Measurements from ENCODE around the gene NAPEPLD. TPM values are rescaled to one million over a fixed set of nuclear protein-coding genes. Genes with fewer than 3 reads are reported as not detected.
"Not testable (repeated sequence)": the region's sequence is repeated elsewhere in the genome, so short reads cannot be mapped to it uniquely, and the experiment has no call there.

The NAPEPLD gene
- total and polyA plus RNA-seq, 2 donors (not counting 1 experiment from before 2014, with no cell fraction given): 5.7 to 9.2 TPM

- H3K4me3 ChIP-seq (replicated peaks in 1 of 4; ENCODE audit: control extremely low read depth in 1 of 4, insufficient read depth in 1 of 4, low read depth in 3 of 4, low read length in 4 of 4): peak overlapping the region in 3 of 4 experiments; percentile 41 to 84 (median 78)
- peaks cover 3% of the 10 kb centered on the region for H3K79me2 ChIP-seq (ENCODE audit: control insufficient read depth, insufficient read depth, low read length)
- H2AFZ ChIP-seq (ENCODE audit: low read length): peak overlapping the region; percentile 83
- TF ChIP-seq CTCF (conservative IDR thresholded peaks at IDR 0.05 in 1 of 2, IDR thresholded peaks at IDR 0.05 in 1 of 2; ENCODE audit: low read depth in 1 of 2, low read length in 2 of 2) (no peak), EZH2 (IDR thresholded peaks at IDR 0.05; ENCODE audit: low read length, missing control alignments) (no peak)
- H3K27me3 ChIP-seq (ENCODE audit: control insufficient read depth, insufficient read depth, low read length): no peaks in the 10 kb centered on the region
- no peaks in the 10 kb centered on the region for H3K4me1 ChIP-seq (ENCODE audit: control insufficient read depth, extremely low read depth, insufficient read depth, low read length)
- no peak for DNase-seq (ENCODE audit: low read depth in 2 of 2)
- peak overlapping the region; percentile 56 for H3K4me2 ChIP-seq (ENCODE audit: extremely low read depth, insufficient read depth, low read length)
- peak overlapping the region; percentile 82 for H3K27ac ChIP-seq (ENCODE audit: insufficient read depth, low read length)
- H3K9me3 ChIP-seq (ENCODE audit: control insufficient read depth, insufficient read depth, low read depth, low read length): no peaks in the 10 kb centered on the region
- H3K36me3 ChIP-seq (ENCODE audit: control insufficient read depth, insufficient read depth, low read length): no peaks in the 10 kb centered on the region
- no peaks in the 10 kb centered on the region for H4K20me1 ChIP-seq (ENCODE audit: control insufficient read depth, extremely low read depth, insufficient read depth, low read length)
- H3K9ac ChIP-seq (ENCODE audit: insufficient read depth, low read length): no peak overlapping the region
These were observed 895 bp upstream of the NAPEPLD start for GRCh38 chr7:103149808-103150180.

- no peaks in the 10 kb centered on the region for H3K9me3 ChIP-seq (ENCODE audit: control insufficient read depth, insufficient read depth, low read depth, low read length)
- peak overlapping the region; percentile 71 for H3K4me2 ChIP-seq (ENCODE audit: extremely low read depth, insufficient read depth, low read length)
- H3K27me3 ChIP-seq (ENCODE audit: control insufficient read depth, insufficient read depth, low read length): no peaks in the 10 kb centered on the region
- no peaks in the 10 kb centered on the region for H3K4me1 ChIP-seq (ENCODE audit: control insufficient read depth, extremely low read depth, insufficient read depth, low read length)
- H3K36me3 ChIP-seq (ENCODE audit: control insufficient read depth, insufficient read depth, low read length): no peaks in the 10 kb centered on the region
- H3K4me3 ChIP-seq (replicated peaks in 1 of 4; ENCODE audit: control extremely low read depth in 1 of 4, insufficient read depth in 1 of 4, low read depth in 3 of 4, low read length in 4 of 4): peak overlapping the region; percentile 76 to 95 (median 81)
- H3K9ac ChIP-seq (ENCODE audit: insufficient read depth, low read length): peak overlapping the region; percentile 88
- H4K20me1 ChIP-seq (ENCODE audit: control insufficient read depth, extremely low read depth, insufficient read depth, low read length): no peaks in the 10 kb centered on the region
- peak overlapping the region; percentile 81 for H2AFZ ChIP-seq (ENCODE audit: low read length)
- TF ChIP-seq EZH2 (IDR thresholded peaks at IDR 0.05; ENCODE audit: low read length, missing control alignments) (no peak), CTCF (conservative IDR thresholded peaks at IDR 0.05 in 1 of 2, IDR thresholded peaks at IDR 0.05 in 1 of 2; ENCODE audit: low read depth in 1 of 2, low read length in 2 of 2) (no peak)
- peak overlapping the region; percentile 82 for H3K27ac ChIP-seq (ENCODE audit: insufficient read depth, low read length)
- peak; percentile 9 to 30 for DNase-seq (ENCODE audit: low read depth in 2 of 2)
- H3K79me2 ChIP-seq (ENCODE audit: control insufficient read depth, insufficient read depth, low read length): peaks cover 3% of the 10 kb centered on the region
These were observed 537 bp downstream of the NAPEPLD start for GRCh38 chr7:103148131-103148993.

GRCh38 chr7:103144754-103145153, 4.1 kb downstream of the NAPEPLD start:
- H3K36me3 ChIP-seq (ENCODE audit: control insufficient read depth, insufficient read depth, low read length); H3K9ac ChIP-seq (ENCODE audit: insufficient read depth, low read length); H3K79me2 ChIP-seq (ENCODE audit: control insufficient read depth, insufficient read depth, low read length); H3K27me3 ChIP-seq (ENCODE audit: control insufficient read depth, insufficient read depth, low read length); H3K4me3 ChIP-seq (replicated peaks in 1 of 4; ENCODE audit: control extremely low read depth in 1 of 4, insufficient read depth in 1 of 4, low read depth in 3 of 4, low read length in 4 of 4); H3K4me1 ChIP-seq (ENCODE audit: control insufficient read depth, extremely low read depth, insufficient read depth, low read length); H3K4me2 ChIP-seq (ENCODE audit: extremely low read depth, insufficient read depth, low read length); H3K27ac ChIP-seq (ENCODE audit: insufficient read depth, low read length); H2AFZ ChIP-seq (ENCODE audit: low read length); H4K20me1 ChIP-seq (ENCODE audit: control insufficient read depth, extremely low read depth, insufficient read depth, low read length); DNase-seq (ENCODE audit: low read depth in 2 of 2); H3K9me3 ChIP-seq (ENCODE audit: control insufficient read depth, insufficient read depth, low read depth, low read length): not testable (repeated sequence)
